K562 (cell line): ENCODE results near the gene MARS1.

Source experiments
- GATAD2A ChIP-seq: fragments of 450-650 bp; IDR thresholded peaks from 2 replicates; pipeline ENCODE4 v1.6.1; 2017
- PRDM10 ChIP-seq: fragments of 450-650 bp; IDR thresholded peaks from 2 replicates; pipeline ENCODE4 v1.6.1; 2018; ENCODE audit not compliant: partially characterized antibody
- ZFX ChIP-seq: sonication (generic); formaldehyde crosslinking; IDR thresholded peaks from 2 replicates; pipeline ENCODE4 v1.8.0; 2022; ENCODE audit warnings: mild to moderate bottlenecking, missing genetic modification reagents, moderate library complexity

- TF ChIP-seq GATAD2A (no peak), ZFX (no peak), PRDM10 (no peak)
Observed at GRCh38 chr12:57536597-57536942, 48.7 kb downstream of the MARS1 start.
